ENCODE measurements around the gene EEFSEC.

Gene EEFSEC

GRCh38 chr3:128187495-128187894, 34.2 kb downstream of the EEFSEC start:
- DNase-seq = no peak

- DNase-seq = no peak
Measured at GRCh38 chr3:128188326-128188725, 35.0 kb downstream of the EEFSEC start.

- DNase-seq = no peak
Measured at GRCh38 chr3:128188956-128189355, 35.7 kb downstream of the EEFSEC start.

GRCh38 chr3:128190501-128190900, 37.2 kb downstream of the EEFSEC start:
- DNase-seq = no peak

- DNase-seq = no peak
Measured at GRCh38 chr3:128192131-128192530, 38.9 kb downstream of the EEFSEC start.

GRCh38 chr3:128193168-128193567, 39.9 kb downstream of the EEFSEC start:
- DNase-seq = no peak

- DNase-seq = no peak
Measured at GRCh38 chr3:128194843-128195242, 41.6 kb downstream of the EEFSEC start.

- no peak for DNase-seq
Measured at GRCh38 chr3:128195369-128195768, 42.1 kb downstream of the EEFSEC start.

- DNase-seq = no peak
Measured at GRCh38 chr3:128195802-128196201, 42.5 kb downstream of the EEFSEC start.

- no peak for DNase-seq
Measured at GRCh38 chr3:128196647-128197046, 43.4 kb downstream of the EEFSEC start.

- no peak for DNase-seq
Measured at GRCh38 chr3:128197855-128198254, 44.6 kb downstream of the EEFSEC start.

- DNase-seq = no peak
Measured at GRCh38 chr3:128198313-128198712, 45.0 kb downstream of the EEFSEC start.

GRCh38 chr3:128199110-128199509, 45.8 kb downstream of the EEFSEC start:
- DNase-seq = no peak

GRCh38 chr3:128201158-128201755, 48.0 kb downstream of the EEFSEC start:
- no peak for DNase-seq

- no peak for DNase-seq
Measured at GRCh38 chr3:128203169-128203568, 49.9 kb downstream of the EEFSEC start.

GRCh38 chr3:128205558-128206145, 52.4 kb downstream of the EEFSEC start:
- no peak for DNase-seq

GRCh38 chr3:128207951-128208350, 54.7 kb downstream of the EEFSEC start:
- no peak for DNase-seq

GRCh38 chr3:128210711-128211110, 57.4 kb downstream of the EEFSEC start:
- DNase-seq = no peak

GRCh38 chr3:128214056-128214455, 60.8 kb downstream of the EEFSEC start:
- no peak for DNase-seq

- no peak for DNase-seq
Measured at GRCh38 chr3:128215290-128215689, 62.0 kb downstream of the EEFSEC start.

GRCh38 chr3:128215800-128216495, 62.7 kb downstream of the EEFSEC start:
- no peak for DNase-seq

- no peak for DNase-seq
Measured at GRCh38 chr3:128217702-128218547, 64.6 kb downstream of the EEFSEC start.

GRCh38 chr3:128218548-128219257, 65.4 kb downstream of the EEFSEC start:
- no peak for DNase-seq

Data from left hindlimb (tissue), 1 donor.